Measurements from ENCODE around the gene TAF5L. TPM values are rescaled to one million over a fixed set of nuclear protein-coding genes. Genes with fewer than 3 reads are reported as not detected.
A peak's percentile ranks its signal among the peaks of the same experiment; 100 is the strongest.

Gene TAF5L
- total and polyA plus RNA-seq, 2 of the 4 experiments (the other 2 are of a cell fraction), result 17.9 to 18.6 TPM

- Histone ChIP-seq H3K9ac (ENCODE audit: low read depth, low read length) (no peak overlapping the region), H2AFZ (replicated peaks; ENCODE audit: low read length, poor library complexity) (peak overlapping the region; percentile 80), H3K79me1 (ENCODE audit: low read depth in 1 of 2, low read length in 2 of 2) (no peaks in the 10 kb centered on the region), H3K56ac (ENCODE audit: extremely low read depth, insufficient read depth, low read length) (no peak overlapping the region), H2AK5ac (ENCODE audit: low read depth, low read length) (no peak overlapping the region), H3K4me3 (ENCODE audit: insufficient read depth, low read depth, low read length) (no peak overlapping the region), H3K23ac (ENCODE audit: low read depth, low read length) (0 out of 2 replicates have a peak overlapping the region, but pooled peaks have one; percentile 16), H2BK20ac (ENCODE audit: low read depth, low read length) (no peak overlapping the region), H3K4me2 (ENCODE audit: low read depth, low read length) (peak overlapping the region; percentile 44; the same call in 1 of the 2 replicates), H2BK120ac (ENCODE audit: low read depth, low read length) (no peak overlapping the region), H2BK15ac (ENCODE audit: low read depth, low read length) (no peak overlapping the region), H3K9me1 (ENCODE audit: insufficient read depth, low read length) (peaks cover 5% of the 10 kb centered on the region; the same call in 1 of the 2 replicates), H2BK5ac (ENCODE audit: low read depth, low read length, poor library complexity, severe bottlenecking) (no peak overlapping the region), H4K20me1 (ENCODE audit: insufficient read depth, low read length) (no peaks in the 10 kb centered on the region), H3K27me3 (ENCODE audit: control insufficient read depth, insufficient read depth, low read length) (no peaks in the 10 kb centered on the region), H3K14ac (replicated peaks; ENCODE audit: low read depth, low read length) (no peak overlapping the region), H4K91ac (ENCODE audit: insufficient read depth, low read depth, low read length) (no peak overlapping the region), H3K4ac (ENCODE audit: low read depth, low read length) (no peak overlapping the region), H4K5ac (ENCODE audit: low read depth, low read length) (no peak overlapping the region), H3K36me3 (ENCODE audit: control insufficient read depth, insufficient read depth, low read length) (no peaks in the 10 kb centered on the region), H3K27ac (ENCODE audit: insufficient read depth, low read length) (no peak overlapping the region), H3K4me1 (ENCODE audit: control insufficient read depth, insufficient read depth, low read length) (peaks cover 2% of the 10 kb centered on the region; the same call in 1 of the 2 replicates), H4K8ac (ENCODE audit: low read depth in 2 of 2, low read length in 2 of 2) (no peak overlapping the region), H3K9me3 (ENCODE audit: control insufficient read depth, insufficient read depth, low read length) (no peaks in the 10 kb centered on the region), H3K18ac (ENCODE audit: low read depth, low read length) (no peak overlapping the region), H2AK9ac (replicated peaks; ENCODE audit: low read depth, low read length, poor library complexity) (peak overlapping the region; percentile 51)
- DNase-seq (peak; percentile 24), ATAC-seq (ENCODE audit: low read depth) (peak; percentile 70)
- CTCF ChIA-PET, result interaction anchor here (1.8 kb wide), 1 partner anchor 11 kb away, joined by 3 read pairs; no protein-coding TSS in a partner anchor
- no TSS peak for BruUV-seq (replicated peaks)
- TF ChIP-seq MAFK (IDR thresholded peaks at IDR 0.05; ENCODE audit: low read depth, low read length) (no peak), MAZ (IDR thresholded peaks at IDR 0.05; ENCODE audit: borderline replicate concordance, low read depth, low read length) (no peak), BHLHE40 (IDR thresholded peaks at IDR 0.05; ENCODE audit: low read depth, low read length) (no peak), SMC3 (IDR thresholded peaks at IDR 0.05; ENCODE audit: low read depth, low read length) (no peak), RAD21 (IDR thresholded peaks at IDR 0.05; ENCODE audit: low read length) (no peak), CHD1 (IDR thresholded peaks at IDR 0.05; ENCODE audit: low read depth, low read length) (no peak), RCOR1 (IDR thresholded peaks at IDR 0.05; ENCODE audit: insufficient replicate concordance, low read length) (no peak)
- TF ChIP-seq, protein P1, sequence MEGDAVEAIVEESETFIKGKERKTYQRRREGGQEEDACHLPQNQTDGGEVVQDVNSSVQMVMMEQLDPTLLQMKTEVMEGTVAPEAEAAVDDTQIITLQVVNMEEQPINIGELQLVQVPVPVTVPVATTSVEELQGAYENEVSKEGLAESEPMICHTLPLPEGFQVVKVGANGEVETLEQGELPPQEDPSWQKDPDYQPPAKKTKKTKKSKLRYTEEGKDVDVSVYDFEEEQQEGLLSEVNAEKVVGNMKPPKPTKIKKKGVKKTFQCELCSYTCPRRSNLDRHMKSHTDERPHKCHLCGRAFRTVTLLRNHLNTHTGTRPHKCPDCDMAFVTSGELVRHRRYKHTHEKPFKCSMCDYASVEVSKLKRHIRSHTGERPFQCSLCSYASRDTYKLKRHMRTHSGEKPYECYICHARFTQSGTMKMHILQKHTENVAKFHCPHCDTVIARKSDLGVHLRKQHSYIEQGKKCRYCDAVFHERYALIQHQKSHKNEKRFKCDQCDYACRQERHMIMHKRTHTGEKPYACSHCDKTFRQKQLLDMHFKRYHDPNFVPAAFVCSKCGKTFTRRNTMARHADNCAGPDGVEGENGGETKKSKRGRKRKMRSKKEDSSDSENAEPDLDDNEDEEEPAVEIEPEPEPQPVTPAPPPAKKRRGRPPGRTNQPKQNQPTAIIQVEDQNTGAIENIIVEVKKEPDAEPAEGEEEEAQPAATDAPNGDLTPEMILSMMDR (conservative IDR thresholded peaks at IDR 0.05; ENCODE audit: low read depth, low read length), result no peak
- intact Hi-C loops (cut with micrococcal nuclease) (no loop called here), in situ Hi-C loops (cut with MboI; ENCODE audit: low sequenced_read_pairs) (no loop called here), dilution Hi-C loops (cut with HindIII; ENCODE audit: low sequenced_read_pairs, unreplicated experiment) (no loop called here)
- WGBS, 2 experiments (ENCODE audit: extremely low coverage in 2 of 2, insufficient read length in 1 of 2), result 0% methylated on average over 5 of the region's 9 CpGs; no CpG with 5 or more reads in 1 of the 2 experiments
- POLR2A ChIA-PET (ENCODE audit: unreplicated experiment), result no interaction called here
Measured at GRCh38 chr1:229579059-229579673, 46.8 kb downstream of the TAF5L start.
